Endothelial cell of umbilical vein (primary cell): ENCODE results near the gene ALK. TPM values are rescaled to one million over a fixed set of nuclear protein-coding genes. Genes with fewer than 3 reads are reported as not detected.

Source experiments
- BruUV-seq: library from RNA; stranded (reverse); fragments of 400-500 nt; replicated peaks from 2 replicates; lab custom pipeline; 2021; lab: Mats Ljungman, UMichigan
- CTCF ChIA-PET: fragments of 300-600, 350-600 bp; sonication (Branson Sonifier 250); formaldehyde crosslinking; loops from one replicate; lab custom pipeline; 2021; ENCODE audit warnings: antibody characterized with exemption, inconsistent platforms; lab: Charles Lee
- POLR2A ChIA-PET: fragments of 300-600, 350-600 bp; sonication (Branson Sonifier 250); formaldehyde crosslinking; loops from one replicate; lab custom pipeline; 2021; ENCODE audit warnings: antibody characterized with exemption, inconsistent platforms; lab: Charles Lee
- DNase-seq: peaks from one replicate; pipeline ENCODE4 v3.0.0-alpha.2; 2011; ENCODE audit warnings: low read depth, low spot score
- FAIRE-seq: peaks from 2 replicates; lab custom pipeline; 2011; peaks lifted over from hg19 to GRCh38; lab: Jason Lieb, UNC
- H2AFZ ChIP-seq: 2 replicates; pipeline ENCODE4 v1.6.0; 2012; ENCODE audit warnings: low read depth, low read length, control low read depth, inconsistent platforms
- H3K27ac ChIP-seq: 2 replicates; pipeline ENCODE4 v1.5.1; 2011; ENCODE audit warnings: low read depth, mild to moderate bottlenecking, control low read depth, low read length, moderate library complexity; ENCODE audit not compliant: insufficient read depth
- H3K27me3 ChIP-seq, 2 experiments: 2 replicates each; pipeline versions ENCODE4 v1.6.0 to v1.6.1; 2011; ENCODE audit warnings: low read length in 2 of 2, mixed read lengths in 1 of 2; ENCODE audit not compliant: control insufficient read depth in 2 of 2, insufficient read depth in 2 of 2
- H3K36me3 ChIP-seq, 2 experiments: 2 replicates in 1 of 2; 3 replicates in 1 of 2; pipeline ENCODE4 v1.5.1; 2011; ENCODE audit warnings: low read length in 2 of 2, mild to moderate bottlenecking in 1 of 2, moderate library complexity in 1 of 2; ENCODE audit not compliant: control insufficient read depth in 2 of 2, insufficient read depth in 2 of 2; ENCODE audit errors: extremely low read depth in 1 of 2
- H3K4me1 ChIP-seq: 3 replicates; pipeline ENCODE4 v1.5.1; 2011; ENCODE audit warnings: mild to moderate bottlenecking, low read length; ENCODE audit not compliant: control insufficient read depth, insufficient read depth; ENCODE audit errors: extremely low read depth
- H3K4me2 ChIP-seq: 2 replicates; pipeline ENCODE4 v1.6.1; 2011; ENCODE audit warnings: low read length, control low read depth, mixed read lengths; ENCODE audit not compliant: insufficient read depth
- H3K4me3 ChIP-seq, 3 experiments: fragments of 200-600 bp in 1 of 3; sonication (generic), shearing (Covaris generic) in 1 of 3; replicated peaks in 1 of 3; 2 replicates each; pipeline ENCODE4 v1.5.1; 2011 to 2016; ENCODE audit warnings: control low read depth in 3 of 3, low read length in 3 of 3, mild to moderate bottlenecking in 2 of 3, inconsistent platforms in 1 of 3, low read depth in 1 of 3, moderate library complexity in 1 of 3; ENCODE audit not compliant: insufficient read depth in 1 of 3
- H3K79me2 ChIP-seq: 2 replicates; pipeline ENCODE4 v1.6.0; 2012; ENCODE audit warnings: low read length, inconsistent platforms; ENCODE audit not compliant: control insufficient read depth, insufficient read depth
- H3K9ac ChIP-seq: replicated peaks from 2 replicates; pipeline ENCODE3; 2011; ENCODE audit warnings: low read length, control low read depth; ENCODE audit not compliant: insufficient read depth; ENCODE audit errors: extremely low read depth
- H3K9me1 ChIP-seq: replicated peaks from 3 replicates; pipeline ENCODE4 v1.6.0; 2011; ENCODE audit warnings: mild to moderate bottlenecking, low read length; ENCODE audit not compliant: control insufficient read depth, insufficient read depth; ENCODE audit errors: extremely low read depth
- H3K9me3 ChIP-seq: replicated peaks from 2 replicates; pipeline ENCODE4 v1.5.1; 2012; ENCODE audit warnings: low read length, inconsistent platforms; ENCODE audit not compliant: control insufficient read depth, insufficient read depth
- H4K20me1 ChIP-seq: replicated peaks from 2 replicates; pipeline ENCODE3; 2011; ENCODE audit warnings: mild to moderate bottlenecking, low read length; ENCODE audit not compliant: control insufficient read depth, insufficient read depth; ENCODE audit errors: extremely low read depth
- EZH2 ChIP-seq: IDR thresholded peaks from 2 replicates; pipeline ENCODE4 v1.6.1; 2012; ENCODE audit warnings: borderline replicate concordance, low read depth, mild to moderate bottlenecking, moderate library complexity, low read length, inconsistent platforms; ENCODE audit not compliant: severe bottlenecking
- GATA2 ChIP-seq: IDR thresholded peaks from 2 replicates; pipeline ENCODE4 v1.7.0; 2011; ENCODE audit warnings: low read depth, mild to moderate bottlenecking, moderate library complexity, mixed read lengths, low read length; ENCODE audit not compliant: insufficient read length, insufficient read depth
- MYC ChIP-seq: IDR thresholded peaks from one replicate; pipeline ENCODE4 v1.6.1; 2011; ENCODE audit warnings: mild to moderate bottlenecking, low read depth, low read length
- dilution Hi-C: fragments of 300-500 bp; cut with MboI; formaldehyde crosslinking; loops from one replicate; pipeline ENCODE4 v1.15.0; 2019; ENCODE audit warnings: low sequenced_read_pairs; ENCODE audit not compliant: extremely low pct_ligation_motif_present
- intact Hi-C: fragments of 100-400 bp; cut with micrococcal nuclease; formaldehyde crosslinking; loops from one replicate; pipeline ENCODE4 v1.10.0; 2022
- polyA plus RNA-seq, 4 experiments: library from polyadenylated mRNA; depleted of rRNA in 3 of 4; stranded (reverse) in 3 of 4; unstranded in 1 of 4; fragments of >200 nt; gene quantifications; 2 replicates each; pipeline versions ENCODE4 v1.2.1 to v1.2.3, GENCODE V29; 2011 to 2012; ENCODE audit warnings: missing spikeins in 1 of 4
- total RNA-seq: library from RNA; stranded (reverse); gene quantifications from 2 replicates; pipeline ENCODE4 v1.2.3, GENCODE V29; 2021
- TF ChIP-seq, protein P1 (sequence below): IDR thresholded peaks from 2 replicates; pipeline ENCODE4 v1.6.1; 2011; ENCODE audit not compliant: insufficient read depth, insufficient read length
- TF ChIP-seq, protein P2 (sequence below), 2 donors: IDR thresholded peaks; 1 replicate in 1 of 2; 2 replicates in 1 of 2; pipeline ENCODE4 v1.5.1; 2011; ENCODE audit warnings: low read length in 2 of 2, mild to moderate bottlenecking in 2 of 2, moderate library complexity in 2 of 2, control low read depth in 1 of 2, inconsistent platforms in 1 of 2, low read depth in 1 of 2; ENCODE audit not compliant: insufficient read depth in 1 of 2; ENCODE audit errors: extremely low read depth in 1 of 2

ALK gene
- total and polyA plus RNA-seq, 2 donors (not counting 3 experiments of a cell fraction or from before 2014, with no cell fraction given), result not detected

DNA sequence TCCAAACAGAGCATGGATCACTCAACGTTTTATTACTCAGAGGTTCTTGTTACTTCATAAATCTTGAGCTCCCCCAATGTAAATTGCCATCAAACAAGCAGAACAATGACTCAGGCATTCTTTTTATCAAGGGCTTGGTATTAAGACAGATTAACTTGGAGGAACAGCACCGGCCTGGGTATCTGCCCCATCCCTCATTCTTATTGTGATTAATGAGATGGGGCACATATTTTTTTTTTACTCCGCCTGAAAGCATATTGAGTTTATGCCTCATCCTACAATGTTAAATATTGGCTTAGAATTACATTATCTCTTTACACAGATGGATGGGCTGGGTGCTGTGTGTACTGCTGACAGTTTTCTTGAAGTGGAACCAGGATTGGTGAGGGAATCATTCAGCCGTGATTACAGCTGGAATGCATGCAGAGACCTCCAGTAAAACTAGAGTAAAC is 418.9 kb downstream of the ALK start:
- BruUV-seq, result no TSS peak
- dilution Hi-C loops, result no loop called here
- H3K27ac ChIP-seq, result no peak overlapping the region
- no peak overlapping the region for H3K4me2 ChIP-seq
- H4K20me1 ChIP-seq, result no peaks in the 10 kb centered on the region
- intact Hi-C loops, result no loop called here
- no peaks in the 10 kb centered on the region for H3K9me1 ChIP-seq
- H3K4me1 ChIP-seq, result no peaks in the 10 kb centered on the region
- ChIA-PET CTCF (no interaction called here), POLR2A (no interaction called here)
- TF ChIP-seq, protein P1, sequence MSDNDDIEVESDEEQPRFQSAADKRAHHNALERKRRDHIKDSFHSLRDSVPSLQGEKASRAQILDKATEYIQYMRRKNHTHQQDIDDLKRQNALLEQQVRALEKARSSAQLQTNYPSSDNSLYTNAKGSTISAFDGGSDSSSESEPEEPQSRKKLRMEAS, result no peak
- no peak for TF ChIP-seq GATA2
- peaks cover 3% of the 10 kb centered on the region for H3K9me3 ChIP-seq
- H2AFZ ChIP-seq, result no peak overlapping the region
- no peak overlapping the region for H3K9ac ChIP-seq
- no peaks in the 10 kb centered on the region for H3K79me2 ChIP-seq
- DNase-seq (no peak), FAIRE-seq (no peak)
- H3K36me3 ChIP-seq, result no peaks in the 10 kb centered on the region
- H3K27me3 ChIP-seq, result no peaks in the 10 kb centered on the region
- no peak overlapping the region for H3K4me3 ChIP-seq

DNA sequence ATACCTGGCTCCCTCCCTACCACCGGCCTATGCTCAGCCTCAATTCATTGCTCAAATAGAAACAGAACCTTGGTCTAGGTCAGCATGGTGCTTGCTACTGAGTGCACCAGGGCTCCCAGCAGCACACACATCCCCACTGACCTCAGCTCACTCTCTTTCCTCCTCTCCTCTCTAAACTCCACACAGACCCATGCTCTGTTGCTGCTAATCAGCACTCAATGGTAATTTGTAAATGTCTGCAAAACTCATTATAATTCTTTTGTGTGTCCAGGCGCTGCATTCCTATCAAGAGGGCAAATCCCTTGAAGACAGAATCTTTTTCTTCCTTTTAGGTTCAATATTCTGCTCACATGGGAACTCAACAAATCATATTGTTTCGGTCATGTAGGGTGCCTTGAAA is 424.0 kb downstream of the ALK start:
- ChIA-PET POLR2A (no interaction called here), CTCF (no interaction called here)
- no peaks in the 10 kb centered on the region for H3K79me2 ChIP-seq
- H3K4me2 ChIP-seq, result no peak overlapping the region
- no TSS peak for BruUV-seq
- no peak overlapping the region for H3K4me3 ChIP-seq
- no peak overlapping the region for H3K27ac ChIP-seq
- H3K9ac ChIP-seq, result no peak overlapping the region
- TF ChIP-seq GATA2 (no peak), MYC (no peak), EZH2 (no peak)
- TF ChIP-seq, protein P2, sequence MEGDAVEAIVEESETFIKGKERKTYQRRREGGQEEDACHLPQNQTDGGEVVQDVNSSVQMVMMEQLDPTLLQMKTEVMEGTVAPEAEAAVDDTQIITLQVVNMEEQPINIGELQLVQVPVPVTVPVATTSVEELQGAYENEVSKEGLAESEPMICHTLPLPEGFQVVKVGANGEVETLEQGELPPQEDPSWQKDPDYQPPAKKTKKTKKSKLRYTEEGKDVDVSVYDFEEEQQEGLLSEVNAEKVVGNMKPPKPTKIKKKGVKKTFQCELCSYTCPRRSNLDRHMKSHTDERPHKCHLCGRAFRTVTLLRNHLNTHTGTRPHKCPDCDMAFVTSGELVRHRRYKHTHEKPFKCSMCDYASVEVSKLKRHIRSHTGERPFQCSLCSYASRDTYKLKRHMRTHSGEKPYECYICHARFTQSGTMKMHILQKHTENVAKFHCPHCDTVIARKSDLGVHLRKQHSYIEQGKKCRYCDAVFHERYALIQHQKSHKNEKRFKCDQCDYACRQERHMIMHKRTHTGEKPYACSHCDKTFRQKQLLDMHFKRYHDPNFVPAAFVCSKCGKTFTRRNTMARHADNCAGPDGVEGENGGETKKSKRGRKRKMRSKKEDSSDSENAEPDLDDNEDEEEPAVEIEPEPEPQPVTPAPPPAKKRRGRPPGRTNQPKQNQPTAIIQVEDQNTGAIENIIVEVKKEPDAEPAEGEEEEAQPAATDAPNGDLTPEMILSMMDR (IDR thresholded peaks at IDR 0.05; ENCODE audit: extremely low read depth in 1 of 2, insufficient read depth in 1 of 2, low read depth in 1 of 2, low read length in 2 of 2), result no peak
- TF ChIP-seq, protein P1, result no peak
- FAIRE-seq (no peak), DNase-seq (no peak)
- H3K27me3 ChIP-seq, result no peaks in the 10 kb centered on the region
- dilution Hi-C loops (no loop called here), intact Hi-C loops (no loop called here)
- H2AFZ ChIP-seq, result no peak overlapping the region
- no peaks in the 10 kb centered on the region for H3K36me3 ChIP-seq
- no peaks in the 10 kb centered on the region for H3K4me1 ChIP-seq
- H3K9me3 ChIP-seq, result peaks cover 4% of the 10 kb centered on the region
- H4K20me1 ChIP-seq, result no peaks in the 10 kb centered on the region
- H3K9me1 ChIP-seq, result no peaks in the 10 kb centered on the region
